ENCODE data around the gene GMPS.

The GMPS gene

DNA sequence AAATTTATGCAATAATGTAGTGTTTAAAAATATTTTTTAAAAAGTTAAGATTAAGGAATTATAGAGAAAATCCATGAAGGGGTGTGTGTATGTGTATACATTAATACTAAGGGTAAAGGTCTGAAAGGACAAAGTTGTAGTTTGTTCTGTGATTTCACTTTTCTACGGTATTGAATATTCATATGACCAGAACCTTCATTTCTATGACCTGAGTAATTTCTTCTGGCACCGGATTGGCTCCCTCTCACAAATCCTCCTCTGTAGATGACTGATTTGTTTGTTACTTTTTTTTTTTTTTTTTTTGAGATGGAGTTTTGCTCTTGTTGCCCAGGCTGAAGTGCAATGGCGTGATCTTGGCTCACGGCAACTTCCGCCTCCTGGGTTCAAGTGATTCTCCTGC lies 20.9 kb downstream of the GMPS start:
- Histone ChIP-seq H3K9ac (no peak overlapping the region), H3K79me2 (ENCODE audit: insufficient read depth, low read depth) (peaks cover 74% of the 10 kb centered on the region), H3K27me3 (ENCODE audit: insufficient read depth, low read depth) (no peaks in the 10 kb centered on the region), H3K36me3 (ENCODE audit: insufficient read depth) (peaks cover 6% of the 10 kb centered on the region; the same call in 1 of the 2 replicates), H4K20me1 (ENCODE audit: insufficient read depth) (peaks cover 33% of the 10 kb centered on the region), H2AFZ (ENCODE audit: low read depth) (no peak overlapping the region), H3K4me2 (no peak overlapping the region), H3K4me3 (IDR thresholded peaks at IDR 0.05; ENCODE audit: insufficient read depth, low read depth, low read length) (no peak overlapping the region), H3K4me1 (ENCODE audit: low read depth, poor library complexity, severe bottlenecking) (peaks cover 25% of the 10 kb centered on the region), H3K27ac (no peak overlapping the region)
- TF ChIP-seq, protein P1, sequence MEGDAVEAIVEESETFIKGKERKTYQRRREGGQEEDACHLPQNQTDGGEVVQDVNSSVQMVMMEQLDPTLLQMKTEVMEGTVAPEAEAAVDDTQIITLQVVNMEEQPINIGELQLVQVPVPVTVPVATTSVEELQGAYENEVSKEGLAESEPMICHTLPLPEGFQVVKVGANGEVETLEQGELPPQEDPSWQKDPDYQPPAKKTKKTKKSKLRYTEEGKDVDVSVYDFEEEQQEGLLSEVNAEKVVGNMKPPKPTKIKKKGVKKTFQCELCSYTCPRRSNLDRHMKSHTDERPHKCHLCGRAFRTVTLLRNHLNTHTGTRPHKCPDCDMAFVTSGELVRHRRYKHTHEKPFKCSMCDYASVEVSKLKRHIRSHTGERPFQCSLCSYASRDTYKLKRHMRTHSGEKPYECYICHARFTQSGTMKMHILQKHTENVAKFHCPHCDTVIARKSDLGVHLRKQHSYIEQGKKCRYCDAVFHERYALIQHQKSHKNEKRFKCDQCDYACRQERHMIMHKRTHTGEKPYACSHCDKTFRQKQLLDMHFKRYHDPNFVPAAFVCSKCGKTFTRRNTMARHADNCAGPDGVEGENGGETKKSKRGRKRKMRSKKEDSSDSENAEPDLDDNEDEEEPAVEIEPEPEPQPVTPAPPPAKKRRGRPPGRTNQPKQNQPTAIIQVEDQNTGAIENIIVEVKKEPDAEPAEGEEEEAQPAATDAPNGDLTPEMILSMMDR (conservative IDR thresholded peaks at IDR 0.05; ENCODE audit: low read depth, low read length) = no peak

DNA sequence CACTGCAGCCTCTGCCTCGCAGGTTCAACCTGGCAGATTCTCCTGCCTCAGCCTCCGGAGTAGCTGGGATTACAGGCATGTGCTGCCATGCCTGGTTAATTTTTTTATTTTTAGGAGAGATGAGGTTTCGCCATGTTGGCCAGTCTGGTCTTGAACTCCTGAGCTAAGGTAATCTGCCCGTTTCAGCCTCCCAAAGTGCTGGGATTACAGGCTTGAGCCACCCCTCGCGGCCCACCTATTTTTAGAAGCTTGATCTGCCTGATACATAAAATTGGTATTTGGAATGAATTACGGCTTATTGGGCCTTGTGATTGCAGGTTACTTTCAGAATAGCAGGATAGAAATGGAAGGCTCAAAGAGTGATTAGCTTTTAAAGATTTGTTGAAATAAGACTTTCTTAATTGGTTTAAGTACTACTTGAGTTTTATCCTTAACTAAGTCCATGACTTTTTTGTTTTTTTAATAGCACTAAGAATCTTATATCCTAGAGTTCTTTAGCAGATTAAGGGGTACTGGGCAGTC lies 25.0 kb downstream of the GMPS start:
- no peak overlapping the region for H3K27ac ChIP-seq
- H3K4me3 ChIP-seq (IDR thresholded peaks at IDR 0.05; ENCODE audit: insufficient read depth, low read depth, low read length) = no peak overlapping the region
- TF ChIP-seq, protein P1 (conservative IDR thresholded peaks at IDR 0.05; ENCODE audit: low read depth, low read length) = no peak
- no peak overlapping the region for H3K4me2 ChIP-seq
- H2AFZ ChIP-seq (ENCODE audit: low read depth) = no peak overlapping the region
- H4K20me1 ChIP-seq (ENCODE audit: insufficient read depth) = peaks cover 7% of the 10 kb centered on the region; the same call in 1 of the 2 replicates
- no peak overlapping the region for H3K9ac ChIP-seq
- H3K27me3 ChIP-seq (ENCODE audit: insufficient read depth, low read depth) = no peaks in the 10 kb centered on the region
- peaks cover 6% of the 10 kb centered on the region; the same call in 1 of the 2 replicates for H3K36me3 ChIP-seq (ENCODE audit: insufficient read depth)
- H3K4me1 ChIP-seq (ENCODE audit: low read depth, poor library complexity, severe bottlenecking) = peaks cover 8% of the 10 kb centered on the region
- peaks cover 35% of the 10 kb centered on the region; the same call in 1 of the 2 replicates for H3K79me2 ChIP-seq (ENCODE audit: insufficient read depth, low read depth)

DNA sequence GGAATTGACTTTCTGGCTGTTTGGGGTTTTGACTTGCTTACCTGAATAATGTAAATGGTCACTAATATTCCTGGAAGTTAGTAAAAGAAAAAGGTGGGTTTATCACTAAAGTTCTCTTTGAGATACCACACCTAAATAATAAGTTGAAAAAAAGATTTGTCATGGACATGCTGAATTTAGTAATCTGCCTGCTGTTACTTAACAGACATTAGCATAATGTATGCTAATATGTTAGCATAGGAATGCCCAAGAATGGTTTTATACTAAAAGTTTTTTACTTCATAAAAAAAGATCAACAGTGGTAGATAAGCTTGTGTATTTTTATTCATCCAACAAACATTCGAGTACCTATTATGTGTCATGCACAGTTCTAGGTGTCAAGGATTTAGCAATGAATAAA lies 36.5 kb downstream of the GMPS start:
- no peaks in the 10 kb centered on the region; the same call in none of the 2 replicates for H3K36me3 ChIP-seq (ENCODE audit: insufficient read depth)
- no peak overlapping the region for H3K4me3 ChIP-seq (IDR thresholded peaks at IDR 0.05; ENCODE audit: insufficient read depth, low read depth, low read length)
- H3K27me3 ChIP-seq (ENCODE audit: insufficient read depth, low read depth) = no peaks in the 10 kb centered on the region
- H3K4me2 ChIP-seq = no peak overlapping the region
- no peak overlapping the region for H3K27ac ChIP-seq
- H4K20me1 ChIP-seq (ENCODE audit: insufficient read depth) = no peaks in the 10 kb centered on the region
- no peak overlapping the region for H3K9ac ChIP-seq
- H3K4me1 ChIP-seq (ENCODE audit: low read depth, poor library complexity, severe bottlenecking) = no peaks in the 10 kb centered on the region
- H3K79me2 ChIP-seq (ENCODE audit: insufficient read depth, low read depth) = no peaks in the 10 kb centered on the region
- H2AFZ ChIP-seq (ENCODE audit: low read depth) = no peak overlapping the region
- TF ChIP-seq, protein P1 (conservative IDR thresholded peaks at IDR 0.05; ENCODE audit: low read depth, low read length) = no peak

DNA sequence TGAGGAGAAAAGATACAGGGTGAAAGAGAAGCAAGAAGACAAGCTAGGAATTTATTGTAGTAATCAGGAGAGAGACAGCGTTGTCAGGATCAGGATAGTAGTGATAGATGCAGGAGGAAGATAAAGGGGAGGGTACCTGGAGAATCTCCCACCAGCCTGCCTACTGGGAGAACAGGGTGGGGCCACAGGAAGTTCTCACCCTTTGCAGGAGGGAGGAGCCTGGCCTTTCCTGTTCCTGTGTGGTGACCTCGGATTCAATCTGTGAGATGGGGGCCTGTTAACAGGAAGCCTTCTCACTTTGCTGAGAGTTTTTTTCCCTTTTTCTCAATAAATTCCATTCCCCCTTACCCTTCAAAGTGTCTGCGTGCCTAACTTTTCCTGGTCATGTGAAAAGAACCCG lies 37.6 kb downstream of the GMPS start:
- Histone ChIP-seq H3K79me2 (ENCODE audit: insufficient read depth, low read depth) (no peaks in the 10 kb centered on the region), H3K4me3 (IDR thresholded peaks at IDR 0.05; ENCODE audit: insufficient read depth, low read depth, low read length) (no peak overlapping the region), H3K9ac (no peak overlapping the region), H3K4me1 (ENCODE audit: low read depth, poor library complexity, severe bottlenecking) (no peaks in the 10 kb centered on the region), H3K27me3 (ENCODE audit: insufficient read depth, low read depth) (no peaks in the 10 kb centered on the region), H4K20me1 (ENCODE audit: insufficient read depth) (no peaks in the 10 kb centered on the region), H3K4me2 (no peak overlapping the region), H2AFZ (ENCODE audit: low read depth) (no peak overlapping the region), H3K36me3 (ENCODE audit: insufficient read depth) (no peaks in the 10 kb centered on the region; the same call in none of the 2 replicates), H3K27ac (no peak overlapping the region)
- TF ChIP-seq, protein P1 (conservative IDR thresholded peaks at IDR 0.05; ENCODE audit: low read depth, low read length) = no peak

Data from KMS-11 (cell line).